Sigmoid colon (tissue), 4 donors: ENCODE results near the gene SLC32A1.

Source experiments
- CTCF ChIP-seq, 4 experiments: fragments of 450-650 bp in 3 of 4; fragments of 200-600 bp in 1 of 4; IDR thresholded peaks; one replicate each; pipeline ENCODE4 v1.5.1; 2016 to 2019; ENCODE audit warnings: antibody characterized with exemption in 4 of 4, mild to moderate bottlenecking in 3 of 4, moderate library complexity in 2 of 4
- EP300 ChIP-seq, 4 donors: sonication (generic); formaldehyde crosslinking; IDR thresholded peaks; one replicate each; pipeline ENCODE4 v1.6.1; 2017; ENCODE audit warnings: antibody characterized with exemption in 4 of 4
- POLR2A ChIP-seq, 2 donors: fragments of 450-650 bp; IDR thresholded peaks; one replicate each; pipeline ENCODE4 v1.6.1; 2016; ENCODE audit warnings: antibody characterized with exemption in 2 of 2, mild to moderate bottlenecking in 2 of 2, moderate library complexity in 2 of 2
- POLR2AphosphoS5 ChIP-seq, 4 donors: sonication (generic); formaldehyde crosslinking; IDR thresholded peaks; one replicate each; pipeline ENCODE4 v1.6.1; 2017; ENCODE audit warnings: antibody characterized with exemption in 4 of 4

- no peak for TF ChIP-seq CTCF (IDR thresholded peaks at IDR 0.05)
- no peak for TF ChIP-seq EP300 (IDR thresholded peaks at IDR 0.05)
- TF ChIP-seq POLR2AphosphoS5 (IDR thresholded peaks at IDR 0.05) = no peak
- TF ChIP-seq POLR2A (IDR thresholded peaks at IDR 0.05) = no peak
Observed at GRCh38 chr20:38752029-38752428, 27.7 kb downstream of the SLC32A1 start.
